Activated naive CD8-positive, alpha-beta T cell (primary cell): ENCODE data around the gene CFAP65.

ENCODE experiments used
- H3K27ac Mint-ChIP-seq: one replicate; pipeline ENCODE4 v1.8.0; 2021; ENCODE audit warnings: mixed read lengths
- H3K27me3 Mint-ChIP-seq: one replicate; pipeline ENCODE4 v1.8.0; 2021; ENCODE audit warnings: mixed read lengths
- H3K36me3 Mint-ChIP-seq: one replicate; pipeline ENCODE4 v1.8.0; 2021; ENCODE audit warnings: mixed read lengths
- H3K4me1 Mint-ChIP-seq: one replicate; pipeline ENCODE4 v1.8.0; 2021; ENCODE audit warnings: low read depth, mixed read lengths
- H3K4me3 Mint-ChIP-seq: one replicate; pipeline ENCODE4 v1.8.0; 2021; ENCODE audit warnings: mild to moderate bottlenecking, mixed read lengths
- H3K9me3 Mint-ChIP-seq: one replicate; pipeline ENCODE4 v1.8.0; 2021; ENCODE audit warnings: low read depth, mixed read lengths

CFAP65 gene

GRCh38 chr2:218964041-218964771 is 77.1 kb downstream of the CFAP65 start:
- Mint-ChIP-seq H3K27ac (no peak overlapping the region), H3K9me3 (no peaks in the 10 kb centered on the region), H3K4me1 (peaks cover 7% of the 10 kb centered on the region), H3K27me3 (peaks cover 37% of the 10 kb centered on the region), H3K4me3 (no peak overlapping the region), H3K36me3 (no peaks in the 10 kb centered on the region)

GRCh38 chr2:218963601-218964000 is 77.7 kb downstream of the CFAP65 start:
- no peak overlapping the region for H3K4me3 Mint-ChIP-seq
- H3K27ac Mint-ChIP-seq: no peak overlapping the region
- H3K36me3 Mint-ChIP-seq: no peaks in the 10 kb centered on the region
- peaks cover 10% of the 10 kb centered on the region for H3K4me1 Mint-ChIP-seq
- H3K9me3 Mint-ChIP-seq: no peaks in the 10 kb centered on the region
- H3K27me3 Mint-ChIP-seq: peaks cover 39% of the 10 kb centered on the region

GRCh38 chr2:218962859-218963492 is 78.3 kb downstream of the CFAP65 start:
- Mint-ChIP-seq H3K36me3 (no peaks in the 10 kb centered on the region), H3K4me1 (peaks cover 10% of the 10 kb centered on the region), H3K27me3 (peaks cover 43% of the 10 kb centered on the region), H3K9me3 (no peaks in the 10 kb centered on the region), H3K27ac (no peak overlapping the region), H3K4me3 (no peak overlapping the region)

GRCh38 chr2:218961651-218962570 is 79.4 kb downstream of the CFAP65 start:
- Mint-ChIP-seq H3K9me3 (no peaks in the 10 kb centered on the region), H3K4me1 (peaks cover 10% of the 10 kb centered on the region), H3K4me3 (no peak overlapping the region), H3K36me3 (no peaks in the 10 kb centered on the region), H3K27me3 (peaks cover 49% of the 10 kb centered on the region), H3K27ac (no peak overlapping the region)

- no peaks in the 10 kb centered on the region for H3K9me3 Mint-ChIP-seq
- H3K36me3 Mint-ChIP-seq: no peaks in the 10 kb centered on the region
- no peak overlapping the region for H3K27ac Mint-ChIP-seq
- H3K4me3 Mint-ChIP-seq: peak overlapping the region; percentile 6
- peaks cover 49% of the 10 kb centered on the region for H3K27me3 Mint-ChIP-seq
- H3K4me1 Mint-ChIP-seq: peaks cover 10% of the 10 kb centered on the region
Observed at GRCh38 chr2:218961229-218961628, 80.1 kb downstream of the CFAP65 start.

- Mint-ChIP-seq H3K9me3 (no peaks in the 10 kb centered on the region), H3K27me3 (peaks cover 46% of the 10 kb centered on the region), H3K4me1 (peaks cover 10% of the 10 kb centered on the region), H3K36me3 (no peaks in the 10 kb centered on the region), H3K4me3 (peak overlapping the region; percentile 71), H3K27ac (no peak overlapping the region)
Observed at GRCh38 chr2:218960309-218961165, 80.8 kb downstream of the CFAP65 start.

GRCh38 chr2:218959761-218960308 is 81.5 kb downstream of the CFAP65 start:
- peaks cover 47% of the 10 kb centered on the region for H3K27me3 Mint-ChIP-seq
- peaks cover 10% of the 10 kb centered on the region for H3K4me1 Mint-ChIP-seq
- no peaks in the 10 kb centered on the region for H3K9me3 Mint-ChIP-seq
- no peaks in the 10 kb centered on the region for H3K36me3 Mint-ChIP-seq
- no peak overlapping the region for H3K4me3 Mint-ChIP-seq
- no peak overlapping the region for H3K27ac Mint-ChIP-seq

- Mint-ChIP-seq H3K27me3 (peaks cover 44% of the 10 kb centered on the region), H3K27ac (no peak within 1 kb of the TSS), H3K9me3 (no peaks in the 10 kb centered on the region), H3K4me1 (peaks cover 10% of the 10 kb centered on the region), H3K36me3 (no peaks in the 10 kb centered on the region), H3K4me3 (peak within 1 kb of the TSS; percentile 73)
Observed at GRCh38 chr2:218959141-218959731, 82.1 kb downstream of the CFAP65 start, which contains the start of gene CDK5R2. CDK5R2 (plus strand) TSS chr2:218959666; CDS start chr2:218959821, 155 bp downstream.

GRCh38 chr2:218958276-218958675 is 83.0 kb downstream of the CFAP65 start:
- Mint-ChIP-seq H3K9me3 (no peaks in the 10 kb centered on the region), H3K4me3 (no peak overlapping the region), H3K27ac (no peak overlapping the region), H3K27me3 (peaks cover 37% of the 10 kb centered on the region), H3K36me3 (no peaks in the 10 kb centered on the region), H3K4me1 (peaks cover 10% of the 10 kb centered on the region)

- Mint-ChIP-seq H3K36me3 (no peaks in the 10 kb centered on the region), H3K27me3 (peaks cover 39% of the 10 kb centered on the region), H3K9me3 (no peaks in the 10 kb centered on the region), H3K4me1 (peaks cover 10% of the 10 kb centered on the region), H3K27ac (no peak overlapping the region), H3K4me3 (no peak overlapping the region)
Observed at GRCh38 chr2:218957671-218958070, 83.6 kb downstream of the CFAP65 start.

GRCh38 chr2:218956039-218956438 is 85.3 kb downstream of the CFAP65 start:
- no peak overlapping the region for H3K27ac Mint-ChIP-seq
- H3K27me3 Mint-ChIP-seq: peaks cover 33% of the 10 kb centered on the region
- peaks cover 7% of the 10 kb centered on the region for H3K4me1 Mint-ChIP-seq
- no peak overlapping the region for H3K4me3 Mint-ChIP-seq
- no peaks in the 10 kb centered on the region for H3K9me3 Mint-ChIP-seq
- H3K36me3 Mint-ChIP-seq: no peaks in the 10 kb centered on the region

GRCh38 chr2:218954541-218955300 is 86.6 kb downstream of the CFAP65 start:
- no peak overlapping the region for H3K27ac Mint-ChIP-seq
- peaks cover 3% of the 10 kb centered on the region for H3K4me1 Mint-ChIP-seq
- no peaks in the 10 kb centered on the region for H3K36me3 Mint-ChIP-seq
- no peaks in the 10 kb centered on the region for H3K9me3 Mint-ChIP-seq
- peaks cover 34% of the 10 kb centered on the region for H3K27me3 Mint-ChIP-seq
- no peak overlapping the region for H3K4me3 Mint-ChIP-seq

GRCh38 chr2:218953366-218953954 is 87.9 kb downstream of the CFAP65 start:
- Mint-ChIP-seq H3K4me3 (no peak overlapping the region), H3K27ac (no peak overlapping the region), H3K9me3 (no peaks in the 10 kb centered on the region), H3K36me3 (no peaks in the 10 kb centered on the region), H3K27me3 (peaks cover 27% of the 10 kb centered on the region), H3K4me1 (no peaks in the 10 kb centered on the region)
